HG03103 (cell line): ENCODE data around the gene PKP4.
"Not testable (repeated sequence)": the region's sequence is repeated elsewhere in the genome, so short reads cannot be mapped to it uniquely, and the experiment has no call there.

Experiments used
- ATAC-seq: cut with Tn5 transposase; IDR thresholded peaks from one replicate; pipeline ENCODE4 v1.9.1; 2021; ENCODE audit warnings: low read depth; ENCODE audit not compliant: unreplicated experiment

The PKP4 gene, protein sequence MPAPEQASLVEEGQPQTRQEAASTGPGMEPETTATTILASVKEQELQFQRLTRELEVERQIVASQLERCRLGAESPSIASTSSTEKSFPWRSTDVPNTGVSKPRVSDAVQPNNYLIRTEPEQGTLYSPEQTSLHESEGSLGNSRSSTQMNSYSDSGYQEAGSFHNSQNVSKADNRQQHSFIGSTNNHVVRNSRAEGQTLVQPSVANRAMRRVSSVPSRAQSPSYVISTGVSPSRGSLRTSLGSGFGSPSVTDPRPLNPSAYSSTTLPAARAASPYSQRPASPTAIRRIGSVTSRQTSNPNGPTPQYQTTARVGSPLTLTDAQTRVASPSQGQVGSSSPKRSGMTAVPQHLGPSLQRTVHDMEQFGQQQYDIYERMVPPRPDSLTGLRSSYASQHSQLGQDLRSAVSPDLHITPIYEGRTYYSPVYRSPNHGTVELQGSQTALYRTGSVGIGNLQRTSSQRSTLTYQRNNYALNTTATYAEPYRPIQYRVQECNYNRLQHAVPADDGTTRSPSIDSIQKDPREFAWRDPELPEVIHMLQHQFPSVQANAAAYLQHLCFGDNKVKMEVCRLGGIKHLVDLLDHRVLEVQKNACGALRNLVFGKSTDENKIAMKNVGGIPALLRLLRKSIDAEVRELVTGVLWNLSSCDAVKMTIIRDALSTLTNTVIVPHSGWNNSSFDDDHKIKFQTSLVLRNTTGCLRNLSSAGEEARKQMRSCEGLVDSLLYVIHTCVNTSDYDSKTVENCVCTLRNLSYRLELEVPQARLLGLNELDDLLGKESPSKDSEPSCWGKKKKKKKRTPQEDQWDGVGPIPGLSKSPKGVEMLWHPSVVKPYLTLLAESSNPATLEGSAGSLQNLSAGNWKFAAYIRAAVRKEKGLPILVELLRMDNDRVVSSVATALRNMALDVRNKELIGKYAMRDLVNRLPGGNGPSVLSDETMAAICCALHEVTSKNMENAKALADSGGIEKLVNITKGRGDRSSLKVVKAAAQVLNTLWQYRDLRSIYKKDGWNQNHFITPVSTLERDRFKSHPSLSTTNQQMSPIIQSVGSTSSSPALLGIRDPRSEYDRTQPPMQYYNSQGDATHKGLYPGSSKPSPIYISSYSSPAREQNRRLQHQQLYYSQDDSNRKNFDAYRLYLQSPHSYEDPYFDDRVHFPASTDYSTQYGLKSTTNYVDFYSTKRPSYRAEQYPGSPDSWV

GRCh38 chr2:158456309-158457066, at the start of gene PKP4, which contains the start of gene CCDC148:
TSS of gene PKP4 (plus strand) at chr2:158456952. CDS start at chr2:158533185, 76,233 bp downstream.
TSS of gene CCDC148 (minus strand) at chr2:158456753. CDS start at chr2:158456439, 314 bp downstream.
- peak; percentile 90 for ATAC-seq

DNA sequence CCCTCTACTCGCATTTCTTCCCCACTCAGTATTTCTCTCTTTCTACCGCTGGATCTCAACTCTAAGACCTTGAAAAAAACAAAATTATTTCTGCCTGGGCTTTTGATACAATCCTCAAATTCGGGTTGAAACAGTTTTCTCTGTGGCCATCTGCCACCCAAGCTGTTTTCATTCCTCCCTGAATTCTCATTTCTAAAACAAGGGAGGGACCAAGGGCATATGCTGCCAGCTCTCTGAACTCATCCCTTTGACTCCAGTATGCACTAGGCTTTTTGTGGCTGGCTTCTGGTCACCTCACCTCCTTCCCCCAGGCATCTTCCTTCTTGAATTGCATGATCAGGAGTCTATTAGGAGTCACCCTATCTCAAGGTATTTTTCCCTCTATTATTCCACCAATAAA, 49.7 kb upstream of the PKP4 start:
- no peak for ATAC-seq

GRCh38 chr2:158410132-158410531, 46.6 kb upstream of the PKP4 start:
- ATAC-seq, result no peak

GRCh38 chr2:158411748-158412147, 45.0 kb upstream of the PKP4 start:
- ATAC-seq, result no peak

GRCh38 chr2:158412206-158412605, 44.5 kb upstream of the PKP4 start:
- ATAC-seq, result no peak

DNA sequence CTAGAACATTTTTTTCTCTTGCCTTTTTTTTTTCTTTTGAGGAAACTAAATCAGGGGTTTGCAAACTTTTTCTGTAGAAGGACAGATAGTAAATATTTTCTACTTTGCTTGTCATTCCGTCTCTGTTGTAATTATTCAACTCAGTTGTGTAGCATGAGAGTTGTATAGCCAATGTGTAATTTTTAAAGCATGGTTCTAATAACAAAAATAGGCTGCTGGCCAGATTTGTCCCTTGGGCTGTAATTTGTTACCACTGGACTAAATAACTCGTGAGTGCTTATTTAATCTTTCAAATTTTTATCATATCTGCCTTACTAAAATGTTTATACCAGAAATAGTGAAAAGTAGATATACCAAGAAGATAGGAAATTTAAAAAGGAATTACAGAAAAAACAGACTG, 43.2 kb upstream of the PKP4 start:
- no peak for ATAC-seq

DNA sequence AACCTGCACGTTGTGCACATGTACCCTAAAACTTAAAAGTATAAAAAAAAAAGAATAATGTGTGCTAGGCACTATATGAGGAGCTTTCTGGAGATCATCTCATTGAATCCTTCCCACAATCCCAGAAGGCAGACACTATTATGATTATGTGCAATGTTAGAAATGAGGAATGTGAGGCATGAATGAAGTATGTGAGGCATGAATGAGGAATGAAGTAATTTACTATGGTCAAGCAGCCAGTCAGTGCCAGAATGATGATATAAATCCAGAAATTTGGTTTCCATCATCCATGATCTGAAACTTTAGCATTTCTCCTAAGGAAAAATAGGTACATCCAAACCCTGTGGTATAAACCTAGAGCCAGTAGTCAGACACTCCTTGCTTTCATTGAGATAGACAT, 42.2 kb upstream of the PKP4 start:
- no peak for ATAC-seq

GRCh38 chr2:158432117-158432516, 24.6 kb upstream of the PKP4 start:
- no peak for ATAC-seq

DNA sequence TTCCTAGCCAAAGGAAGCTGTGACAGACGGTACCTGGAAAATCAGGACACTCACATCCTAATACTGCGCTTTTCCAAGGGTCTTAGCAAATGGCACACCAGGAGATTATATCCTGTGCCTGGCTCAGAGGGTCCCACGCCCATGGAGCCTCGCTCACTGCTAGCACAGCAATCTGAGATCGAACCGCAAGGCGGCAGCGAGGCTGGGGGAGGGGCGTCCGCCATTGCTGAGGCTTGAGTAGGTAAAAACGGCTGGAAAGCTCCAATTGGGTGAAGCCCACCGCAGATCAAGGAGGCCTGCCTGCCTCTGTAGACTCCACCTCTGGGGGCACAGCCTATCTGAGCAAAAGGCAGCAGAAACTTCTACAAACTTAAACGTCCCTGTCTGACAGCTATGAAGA, 23.0 kb upstream of the PKP4 start:
- ATAC-seq, result not testable (repeated sequence)

- ATAC-seq, result not testable (repeated sequence)
These were observed 17.7 kb upstream of the PKP4 start for GRCh38 chr2:158439062-158439461.

GRCh38 chr2:158443606-158444005, 13.1 kb upstream of the PKP4 start:
- ATAC-seq, result no peak

GRCh38 chr2:158457092-158457825, 507 bp downstream of the PKP4 start:
- peak; percentile 29 for ATAC-seq

- peak; percentile 39 for ATAC-seq
These were observed 1.3 kb downstream of the PKP4 start for GRCh38 chr2:158457826-158458616.

DNA sequence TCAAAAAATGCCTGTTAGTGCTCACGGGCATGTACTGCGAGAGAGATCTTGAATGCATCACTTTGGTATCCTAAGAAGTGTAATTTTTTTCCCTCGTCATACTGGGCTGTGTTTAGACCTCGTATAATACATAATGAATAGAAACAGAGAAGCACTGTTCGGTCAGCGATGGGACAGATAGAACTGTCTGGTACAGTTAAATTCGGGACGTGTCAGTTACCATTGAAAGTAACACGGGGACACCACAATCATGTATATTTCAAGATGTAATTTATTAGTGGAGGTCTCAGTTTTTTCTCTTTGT, 1.8 kb downstream of the PKP4 start:
- ATAC-seq, result no peak

DNA sequence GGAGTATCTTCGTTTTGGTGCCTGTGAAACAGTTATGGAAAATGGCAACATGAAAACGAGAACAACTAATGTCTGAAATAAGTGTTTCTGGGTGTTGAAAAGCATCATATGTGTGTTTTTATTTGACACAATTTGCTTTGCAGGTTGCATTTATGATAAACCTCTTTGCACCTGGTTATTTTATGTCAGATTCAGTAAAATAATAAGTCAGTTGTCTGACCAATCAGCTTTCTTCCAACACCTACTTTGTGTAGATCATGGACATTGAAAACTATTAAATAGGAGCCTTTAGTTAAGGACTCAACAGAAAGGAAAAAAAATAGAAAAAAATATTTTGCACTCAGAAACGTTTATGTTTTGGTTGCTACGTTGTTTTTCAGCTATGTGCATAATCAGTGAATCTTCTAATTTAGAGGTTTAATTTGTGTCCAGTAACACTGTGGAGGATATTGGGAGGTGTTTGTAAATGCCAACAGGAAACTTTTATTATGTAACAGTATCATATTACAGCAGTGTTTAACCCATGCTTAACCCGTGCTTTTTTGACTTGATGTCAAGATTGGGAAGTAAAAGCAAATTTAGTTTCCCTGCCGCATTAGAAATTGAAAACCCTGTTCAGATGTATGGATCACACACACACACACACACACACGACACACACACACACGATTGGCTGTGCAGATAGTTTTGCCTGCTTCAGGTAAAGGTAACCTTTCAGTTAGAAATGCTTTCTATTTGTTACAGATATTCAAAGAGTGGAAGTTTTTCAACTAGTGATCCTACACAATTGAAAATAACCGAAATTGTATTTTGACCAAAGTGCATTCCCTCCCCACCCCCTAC, 2.6 kb downstream of the PKP4 start:
- no peak for ATAC-seq

- no peak for ATAC-seq
These were observed 4.0 kb downstream of the PKP4 start for GRCh38 chr2:158460632-158461297.

GRCh38 chr2:158463496-158464095, 6.8 kb downstream of the PKP4 start:
- ATAC-seq, result no peak
